HepG2 (cell line): ENCODE data around the gene CLDN18. TPM values are rescaled to one million over a fixed set of nuclear protein-coding genes. Genes with fewer than 3 reads are reported as not detected.

ENCODE experiments used
- ATAC-seq: fragments of 200-7000 bp; cut with Tn5 transposase; 3 replicates; pipeline ENCODE4 v1.9.1; 2020; ENCODE audit warnings: mild to moderate bottlenecking, moderate library complexity
- BruUV-seq: library from RNA; stranded (reverse); fragments of 400-500 nt; replicated peaks from 2 replicates; lab custom pipeline; 2021; lab: Mats Ljungman, UMichigan
- CTCF ChIA-PET: fragments of 300-600 bp; formaldehyde crosslinking; extraction: SDS; loops from one replicate; lab custom pipeline; 2021; ENCODE audit warnings: low total read pairs, inconsistent platforms, low intra/inter-chr PET ratio; lab: Yijun Ruan, JAX
- POLR2A ChIA-PET: fragments of 350-600 bp; sonication (Branson Sonifier 250); formaldehyde crosslinking; loops from one replicate; lab custom pipeline; 2020; ENCODE audit warnings: antibody characterized with exemption, inconsistent platforms; lab: Yijun Ruan, JAX
- DNase-seq: peaks from one replicate; pipeline ENCODE4 v3.0.0-alpha.2; 2015; ENCODE audit warnings: low spot score
- FAIRE-seq: peaks from 3 replicates; lab custom pipeline; 2011; peaks lifted over from hg19 to GRCh38; lab: Jason Lieb, UNC
- H2AFZ ChIP-seq: one replicate; pipeline ENCODE4 v1.6.1; 2011; ENCODE audit warnings: low read length, inconsistent platforms
- H3K27ac ChIP-seq: fragments of 300-600 bp; 3 replicates; pipeline ENCODE4 v1.8.0; 2011; ENCODE audit warnings: mixed run types, mild to moderate bottlenecking, mixed read lengths, low read length, inconsistent platforms; ENCODE audit not compliant: insufficient read depth; ENCODE audit errors: extremely low read length
- H3K27me3 ChIP-seq, 2 experiments: fragments of 200-600 bp in 1 of 2; 2 replicates in 1 of 2; 3 replicates in 1 of 2; pipeline versions ENCODE4 v1.6.0 to v1.8.0; 2011; ENCODE audit warnings: low read length in 2 of 2, mild to moderate bottlenecking in 2 of 2, moderate library complexity in 2 of 2, inconsistent platforms in 1 of 2; ENCODE audit not compliant: insufficient read depth in 2 of 2, control insufficient read depth in 1 of 2
- H3K36me3 ChIP-seq, 2 experiments: fragments of 200-600 bp in 1 of 2; replicated peaks in 1 of 2; 2 replicates in 1 of 2; 3 replicates in 1 of 2; pipeline versions ENCODE4 v1.5.1 to v1.8.0; 2011; ENCODE audit warnings: low read length in 2 of 2, inconsistent platforms in 1 of 2; ENCODE audit not compliant: insufficient read depth in 2 of 2, control insufficient read depth in 1 of 2
- H3K4me1 ChIP-seq: 2 replicates; pipeline ENCODE4 v1.5.1; 2012; ENCODE audit warnings: low read length, inconsistent platforms; ENCODE audit not compliant: insufficient read depth
- H3K4me2 ChIP-seq: 2 replicates; pipeline ENCODE4 v1.6.0; 2011; ENCODE audit warnings: low read depth, low read length, inconsistent platforms
- H3K4me3 ChIP-seq, 3 experiments: fragments of 200-600 bp in 1 of 3; sonication (generic), shearing (Covaris generic) in 1 of 3; replicated peaks in 1 of 3; 2 replicates each; pipeline ENCODE4 v1.5.1; 2011 to 2016; ENCODE audit warnings: low read length in 3 of 3, inconsistent platforms in 2 of 3, low read depth in 2 of 3, mild to moderate bottlenecking in 2 of 3, control low read depth in 1 of 3, mixed read lengths in 1 of 3; ENCODE audit not compliant: insufficient read depth in 1 of 3
- H3K79me2 ChIP-seq: one replicate; pipeline ENCODE4 v1.6.1; 2011; ENCODE audit warnings: low read length, inconsistent platforms; ENCODE audit not compliant: insufficient read depth
- H3K9ac ChIP-seq: 2 replicates; pipeline ENCODE4 v1.6.0; 2011; ENCODE audit warnings: mild to moderate bottlenecking, low read depth, low read length, inconsistent platforms; ENCODE audit not compliant: insufficient read depth
- H3K9me3 ChIP-seq: 2 replicates; pipeline ENCODE4 v1.5.1; 2012; ENCODE audit warnings: mild to moderate bottlenecking, low read length
- H4K20me1 ChIP-seq: 2 replicates; pipeline ENCODE4 v1.6.0; 2011; ENCODE audit warnings: inconsistent platforms, mild to moderate bottlenecking, low read length, moderate library complexity; ENCODE audit not compliant: insufficient read depth
- FOXA1 ChIP-seq, 2 experiments: fragments of 450-650 bp in 1 of 2; sonication (generic) in 1 of 2; formaldehyde crosslinking in 1 of 2; IDR thresholded peaks; 2 replicates each; pipeline versions ENCODE4 v1.4.0 to v1.6.1; 2016 to 2020; ENCODE audit warnings: missing genetic modification reagents in 1 of 2
- HOXA3 ChIP-seq: sonication (generic); formaldehyde crosslinking; IDR thresholded peaks from 2 replicates; pipeline ENCODE4 v1.5.0; 2020; ENCODE audit warnings: missing genetic modification reagents
- MED8 ChIP-seq: sonication (generic); formaldehyde crosslinking; IDR thresholded peaks from 2 replicates; pipeline ENCODE4 v1.8.1; 2023; ENCODE audit warnings: mild to moderate bottlenecking, missing genetic modification reagents; ENCODE audit not compliant: insufficient replicate concordance
- ZBTB26 ChIP-seq: IDR thresholded peaks from 2 replicates; pipeline ENCODE4 v1.6.1; 2016; ENCODE audit warnings: missing compliant biosample characterization, missing genetic modification reagents, borderline replicate concordance
- ZBTB43 ChIP-seq: sonication (generic); formaldehyde crosslinking; conservative IDR thresholded peaks from 2 replicates; pipeline ENCODE4 v1.4.0; 2020; ENCODE audit warnings: missing genetic modification reagents
- ZNF546 ChIP-seq: sonication (generic); formaldehyde crosslinking; conservative IDR thresholded peaks from 2 replicates; pipeline ENCODE4 v1.8.1; 2023; ENCODE audit warnings: mild to moderate bottlenecking, missing genetic modification reagents
- WGBS: methylation state at CpG from one replicate; pipeline ENCODE4 v1.1.6; 2017; ENCODE audit warnings: low lambda C conversion rate; 5-methylcytosine and 5-hydroxymethylcytosine counted together
- in situ Hi-C: cut with HindIII; loops from 2 replicates; pipeline ENCODE4 v1.10.0; 2017; ENCODE audit warnings: low pct_unique_long_range_greater_than_20kb; ENCODE audit not compliant: extremely low pct_ligation_motif_present
- intact Hi-C: fragments of 100-400 bp; cut with micrococcal nuclease; formaldehyde crosslinking; loops from one replicate; pipeline ENCODE4 v1.10.0; 2022; ENCODE audit not compliant: unreplicated experiment
- polyA plus RNA-seq, 8 experiments: library from polyadenylated mRNA; depleted of rRNA in 3 of 8; stranded (reverse) in 7 of 8; unstranded in 1 of 8; fragments of >200 nt; fragmentation: Illumina TruSeq in 4 of 8; extraction: Trizol in 4 of 8; gene quantifications; 2 replicates each; pipeline versions ENCODE4 v1.2.1 to v1.2.3, GENCODE V29; 2011 to 2016; ENCODE audit warnings: low read depth in 4 of 8, missing spikeins in 1 of 8, mixed read lengths in 1 of 8; ENCODE audit not compliant: insufficient read depth in 1 of 8
- total RNA-seq, 5 experiments: library from RNA; depleted of rRNA; stranded (reverse); fragments of >200 nt; fragmentation: Illumina TruSeq; extraction: Trizol; gene quantifications; 2 replicates each; pipeline ENCODE4 v1.2.3, GENCODE V29; 2016; ENCODE audit warnings: low read depth in 1 of 5
- TF ChIP-seq, protein P1 (sequence below), 2 experiments: sonication (generic) in 1 of 2; formaldehyde crosslinking in 1 of 2; IDR thresholded peaks; 2 replicates each; pipeline versions ENCODE4 v1.6.1 to v1.9.0; 2014 to 2022; ENCODE audit warnings: antibody characterized with exemption in 1 of 2, borderline replicate concordance in 1 of 2, inconsistent platforms in 1 of 2, low read depth in 1 of 2, missing genetic modification reagents in 1 of 2

The CLDN18 gene
- total and polyA plus RNA-seq, 2 of the 13 experiments (the other 11 are each of a cell fraction or from before 2014, with no cell fraction given): not detected

DNA sequence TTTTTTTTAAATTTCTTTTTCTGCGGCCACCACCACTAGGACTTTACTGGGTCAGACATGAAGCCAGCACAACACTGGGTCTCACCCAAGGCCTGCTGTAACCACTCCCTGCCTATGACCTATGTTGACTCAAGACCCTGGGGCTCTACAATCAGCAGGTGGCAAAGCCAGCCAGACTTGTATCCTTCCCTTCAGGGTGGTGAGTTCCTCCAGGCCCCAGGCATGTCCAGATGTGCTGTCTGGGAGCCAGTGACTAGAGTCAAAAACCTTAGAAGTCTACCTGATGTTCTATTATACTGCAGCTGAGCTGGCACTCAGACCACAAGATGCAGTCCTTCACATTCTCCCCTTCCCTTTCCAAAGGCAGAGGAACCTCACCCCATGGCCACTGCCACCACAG, 31.6 kb upstream of the CLDN18 start:
- CTCF ChIA-PET: no interaction called here
- intact Hi-C loops: no loop called here

More for the DNA sequence above, 31.6 kb upstream of the CLDN18 start:
- H3K9ac ChIP-seq: no peak overlapping the region
- H3K4me2 ChIP-seq: no peak overlapping the region
- POLR2A ChIA-PET: no interaction called here
- H3K27me3 ChIP-seq: no peaks in the 10 kb centered on the region
- DNase-seq (no peak), ATAC-seq (no peak), FAIRE-seq (no peak)
- H3K36me3 ChIP-seq: no peaks in the 10 kb centered on the region
- H3K27ac ChIP-seq: no peak overlapping the region
- H2AFZ ChIP-seq: no peak overlapping the region
- no peaks in the 10 kb centered on the region for H4K20me1 ChIP-seq
- TF ChIP-seq ZBTB26 (no peak), ZNF546 (no peak), MED8 (CRISPR knock-in tag) (no peak), HOXA3 (CRISPR knock-in tag) (no peak), FOXA1 (IDR thresholded peaks at IDR 0.05) (no peak), FOXA1 (CRISPR knock-in tag; IDR thresholded peaks at IDR 0.05) (no peak), ZBTB43 (no peak)
- TF ChIP-seq, protein P1, sequence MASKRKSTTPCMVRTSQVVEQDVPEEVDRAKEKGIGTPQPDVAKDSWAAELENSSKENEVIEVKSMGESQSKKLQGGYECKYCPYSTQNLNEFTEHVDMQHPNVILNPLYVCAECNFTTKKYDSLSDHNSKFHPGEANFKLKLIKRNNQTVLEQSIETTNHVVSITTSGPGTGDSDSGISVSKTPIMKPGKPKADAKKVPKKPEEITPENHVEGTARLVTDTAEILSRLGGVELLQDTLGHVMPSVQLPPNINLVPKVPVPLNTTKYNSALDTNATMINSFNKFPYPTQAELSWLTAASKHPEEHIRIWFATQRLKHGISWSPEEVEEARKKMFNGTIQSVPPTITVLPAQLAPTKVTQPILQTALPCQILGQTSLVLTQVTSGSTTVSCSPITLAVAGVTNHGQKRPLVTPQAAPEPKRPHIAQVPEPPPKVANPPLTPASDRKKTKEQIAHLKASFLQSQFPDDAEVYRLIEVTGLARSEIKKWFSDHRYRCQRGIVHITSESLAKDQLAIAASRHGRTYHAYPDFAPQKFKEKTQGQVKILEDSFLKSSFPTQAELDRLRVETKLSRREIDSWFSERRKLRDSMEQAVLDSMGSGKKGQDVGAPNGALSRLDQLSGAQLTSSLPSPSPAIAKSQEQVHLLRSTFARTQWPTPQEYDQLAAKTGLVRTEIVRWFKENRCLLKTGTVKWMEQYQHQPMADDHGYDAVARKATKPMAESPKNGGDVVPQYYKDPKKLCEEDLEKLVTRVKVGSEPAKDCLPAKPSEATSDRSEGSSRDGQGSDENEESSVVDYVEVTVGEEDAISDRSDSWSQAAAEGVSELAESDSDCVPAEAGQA (IDR thresholded peaks at IDR 0.05; ENCODE audit: low read depth): no peak
- TF ChIP-seq, protein P1 (CRISPR knock-in tag; IDR thresholded peaks at IDR 0.05; ENCODE audit: borderline replicate concordance): no peak
- no TSS peak for BruUV-seq
- H3K79me2 ChIP-seq: no peaks in the 10 kb centered on the region
- 96% methylated on average over 1 of the region's 1 CpG for WGBS
- H3K4me1 ChIP-seq: no peaks in the 10 kb centered on the region
- H3K9me3 ChIP-seq: no peaks in the 10 kb centered on the region
- in situ Hi-C loops: loop anchor here (10.0 kb wide), 1 partner anchor 874 kb away; no protein-coding TSS in a partner anchor
- H3K4me3 ChIP-seq: no peak overlapping the region
